ENCODE data around the gene STIMATE.

Gene STIMATE

GRCh38 chr3:52811452-52812011, 85.8 kb downstream of the STIMATE start:
- DNase-seq, result no peak

GRCh38 chr3:52810923-52811322, 86.4 kb downstream of the STIMATE start:
- DNase-seq, result no peak

GRCh38 chr3:52809662-52810377, 87.5 kb downstream of the STIMATE start:
- no peak for DNase-seq

GRCh38 chr3:52809149-52809548, 88.2 kb downstream of the STIMATE start:
- DNase-seq, result no peak

GRCh38 chr3:52805270-52806039, 91.9 kb downstream of the STIMATE start:
- DNase-seq, result no peak

- no peak for DNase-seq
Measured at GRCh38 chr3:52801839-52802238, 95.5 kb downstream of the STIMATE start.

- no peak for DNase-seq
Measured at GRCh38 chr3:52800079-52800478, 97.3 kb downstream of the STIMATE start.

- DNase-seq, result no peak
Measured at GRCh38 chr3:52798978-52799476, 98.3 kb downstream of the STIMATE start.

- no peak for DNase-seq
Measured at GRCh38 chr3:52798376-52798977, 98.9 kb downstream of the STIMATE start.

- DNase-seq, result no peak
Measured at GRCh38 chr3:52796411-52796810, 100.9 kb downstream of the STIMATE start.

- no peak for DNase-seq
Measured at GRCh38 chr3:52795298-52795900, 101.9 kb downstream of the STIMATE start.

- no peak for DNase-seq
Measured at GRCh38 chr3:52794612-52795099, 102.7 kb downstream of the STIMATE start, which contains the start of gene ITIH3. ITIH3 (plus strand) TSS chr3:52794796; CDS start chr3:52794804, 8 bp downstream.

- DNase-seq, result no peak
Measured at GRCh38 chr3:52793702-52794611, 103.4 kb downstream of the STIMATE start.

- DNase-seq, result no peak
Measured at GRCh38 chr3:52792961-52793695, 104.2 kb downstream of the STIMATE start.

GRCh38 chr3:52792413-52792812, 104.9 kb downstream of the STIMATE start:
- DNase-seq, result no peak

GRCh38 chr3:52791928-52792327, 105.4 kb downstream of the STIMATE start:
- no peak for DNase-seq

GRCh38 chr3:52791366-52791765, 106.0 kb downstream of the STIMATE start:
- no peak for DNase-seq

- DNase-seq, result no peak
Measured at GRCh38 chr3:52790741-52791140, 106.6 kb downstream of the STIMATE start.

GRCh38 chr3:52790337-52790736, 107.0 kb downstream of the STIMATE start:
- no peak for DNase-seq

GRCh38 chr3:52789746-52790040, 107.7 kb downstream of the STIMATE start:
- DNase-seq, result no peak
